ENCODE data around the gene MTHFR. TPM values are rescaled to one million over a fixed set of nuclear protein-coding genes. Genes with fewer than 3 reads are reported as not detected.

MTHFR gene
- total RNA-seq (2022) (27.8 and 28.6 TPM in 2 replicates), Bru-seq, nascent RNA (percentile 63 among the genes with signal in this experiment), BruChase-seq, experiment 1, labeled RNA remaining after a 2-hour chase (percentile 68 among the genes with signal in this experiment), BruChase-seq, experiment 2, labeled RNA remaining after a 6-hour chase (percentile 76 among the genes with signal in this experiment)
- long read RNA-seq, partial matches to known transcripts = 1 of 14 reads
- long read RNA-seq, other reads (novel, unspliced or antisense) = 13 of 14 reads

DNA sequence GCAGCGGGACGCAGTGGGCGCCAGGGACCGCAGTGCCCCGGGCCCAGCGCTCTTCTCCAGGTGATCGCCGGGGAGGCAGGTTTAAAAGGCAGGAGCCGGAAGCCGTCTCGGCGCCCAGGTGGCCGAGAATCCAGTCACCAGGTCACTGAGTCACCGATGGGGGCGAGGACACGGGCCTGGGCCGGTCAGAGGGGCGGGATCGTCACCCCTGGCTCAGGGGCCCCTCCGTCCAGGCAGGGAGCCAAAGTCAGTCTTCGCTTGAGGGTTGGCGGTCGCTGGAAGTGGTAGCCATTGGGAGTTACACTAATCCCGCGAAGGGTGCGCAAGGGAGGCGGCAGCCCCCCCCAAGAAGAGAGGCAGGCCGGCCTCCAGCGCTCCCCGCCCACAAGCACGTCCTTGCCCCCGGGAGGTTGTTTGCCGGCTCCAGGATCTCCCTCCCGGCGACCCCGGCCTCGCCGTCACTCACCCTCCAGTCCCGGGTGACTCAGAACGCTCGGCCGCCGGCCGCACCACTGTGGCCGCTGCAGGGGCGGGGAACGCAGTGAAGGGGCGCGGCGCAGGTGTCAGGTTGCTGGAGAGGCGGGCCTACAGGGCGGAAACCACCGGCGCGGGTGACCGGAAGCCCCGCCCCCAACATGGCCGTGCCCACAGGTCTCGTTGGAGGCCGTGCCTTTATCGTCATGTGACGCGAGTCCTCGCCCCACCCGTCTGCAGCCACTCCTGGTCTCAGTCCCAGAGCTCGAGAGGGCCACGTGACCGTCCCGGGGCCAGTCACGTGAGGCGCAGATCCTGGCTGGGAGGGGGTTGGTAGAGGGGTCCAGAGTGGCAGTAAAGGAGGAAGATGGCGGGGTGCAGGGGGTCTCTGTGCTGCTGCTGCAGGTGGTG is at the start of gene MTHFR, which contains the start of gene CLCN6:
MTHFR (minus strand) TSS at position 543 of the 885 bp plus-strand sequence. CDS start 2,848 bp downstream, outside the sequence.
CLCN6 (plus strand) TSS at position 770 of the 885 bp plus-strand sequence; CDS start at position 842, 72 bp downstream.
- Mint-ChIP-seq H3K27ac (ENCODE audit: unreplicated experiment) (peak within 1 kb of the TSS; percentile 94), H3K36me3 (ENCODE audit: insufficient read depth, unreplicated experiment) (peaks cover 35% of the 10 kb centered on the region), H3K9me3 (ENCODE audit: unreplicated experiment) (no peaks in the 10 kb centered on the region), H3K4me1 (ENCODE audit: low read depth, unreplicated experiment) (no peaks in the 10 kb centered on the region), H3K27me3 (ENCODE audit: insufficient read depth, unreplicated experiment) (no peaks in the 10 kb centered on the region), H3K4me3 (ENCODE audit: unreplicated experiment) (peak within 1 kb of the TSS; percentile 96)
- ChIA-PET POLR2A (interaction anchor here (0.6 to 1.8 kb wide), 5 partner anchors 12 to 104 kb away, joined by 3 to 31 read pairs (median 5); no protein-coding TSS in a partner anchor), CTCF (interaction anchor here (0.5 to 1.5 kb wide), 4 partner anchors 31 to 161 kb away, joined by 3 to 5 read pairs (median 4); no protein-coding TSS in a partner anchor)
- Histone ChIP-seq H3K4me1 (peaks cover 21% of the 10 kb centered on the region), H3K9me3 (no peaks in the 10 kb centered on the region), H3K27me3 (replicated peaks; ENCODE audit: control insufficient read depth, insufficient read depth, low read length) (no peaks in the 10 kb centered on the region), H3K4me3 (ENCODE audit: low read depth, low read length) (peak within 1 kb of the TSS; percentile 93), H3K36me3 (ENCODE audit: control insufficient read depth, insufficient read depth, low read length) (peaks cover 4% of the 10 kb centered on the region)
- TF ChIP-seq, protein P1, sequence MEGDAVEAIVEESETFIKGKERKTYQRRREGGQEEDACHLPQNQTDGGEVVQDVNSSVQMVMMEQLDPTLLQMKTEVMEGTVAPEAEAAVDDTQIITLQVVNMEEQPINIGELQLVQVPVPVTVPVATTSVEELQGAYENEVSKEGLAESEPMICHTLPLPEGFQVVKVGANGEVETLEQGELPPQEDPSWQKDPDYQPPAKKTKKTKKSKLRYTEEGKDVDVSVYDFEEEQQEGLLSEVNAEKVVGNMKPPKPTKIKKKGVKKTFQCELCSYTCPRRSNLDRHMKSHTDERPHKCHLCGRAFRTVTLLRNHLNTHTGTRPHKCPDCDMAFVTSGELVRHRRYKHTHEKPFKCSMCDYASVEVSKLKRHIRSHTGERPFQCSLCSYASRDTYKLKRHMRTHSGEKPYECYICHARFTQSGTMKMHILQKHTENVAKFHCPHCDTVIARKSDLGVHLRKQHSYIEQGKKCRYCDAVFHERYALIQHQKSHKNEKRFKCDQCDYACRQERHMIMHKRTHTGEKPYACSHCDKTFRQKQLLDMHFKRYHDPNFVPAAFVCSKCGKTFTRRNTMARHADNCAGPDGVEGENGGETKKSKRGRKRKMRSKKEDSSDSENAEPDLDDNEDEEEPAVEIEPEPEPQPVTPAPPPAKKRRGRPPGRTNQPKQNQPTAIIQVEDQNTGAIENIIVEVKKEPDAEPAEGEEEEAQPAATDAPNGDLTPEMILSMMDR (IDR thresholded peaks at IDR 0.05; ENCODE audit: insufficient read depth in 1 of 2, low read depth in 1 of 2, low read length in 1 of 2, severe bottlenecking in 1 of 2, unreplicated experiment in 1 of 2) = no peak
- intact Hi-C loops (cut with micrococcal nuclease; ENCODE audit: unreplicated experiment) = loop anchor here (1.0 to 10.0 kb wide), 2 partner anchors 18 to 71 kb away; partner anchors contain the start of gene AGTRAP
- DNase-seq = peak; percentile 99
- no TSS peak for BruUV-seq (replicated peaks)

DNA sequence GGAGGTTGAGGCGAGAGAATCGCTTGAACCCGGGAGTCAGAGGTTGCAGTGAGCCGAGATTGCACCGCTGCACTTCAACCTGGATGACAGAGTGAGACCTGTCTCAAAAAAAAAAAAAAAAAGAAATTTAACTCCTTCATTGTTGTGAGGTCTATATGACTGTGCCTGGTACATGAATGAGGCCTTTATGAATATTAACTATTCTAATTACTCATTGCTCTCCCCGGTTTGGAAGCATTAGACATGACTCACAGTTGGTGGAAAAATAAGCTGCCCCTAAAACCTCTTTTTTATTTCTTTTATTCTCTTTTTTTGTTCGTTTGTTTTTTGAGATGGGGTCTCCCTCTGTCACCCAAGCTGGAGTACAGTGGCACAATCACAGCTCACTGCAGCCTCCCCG is 49.7 kb upstream of the MTHFR start:
- intact Hi-C loops (cut with micrococcal nuclease; ENCODE audit: unreplicated experiment) = no loop called here
- Histone ChIP-seq H3K4me3 (ENCODE audit: low read depth, low read length) (no peak overlapping the region), H3K9me3 (no peaks in the 10 kb centered on the region), H3K27me3 (replicated peaks; ENCODE audit: control insufficient read depth, insufficient read depth, low read length) (no peaks in the 10 kb centered on the region), H3K36me3 (ENCODE audit: control insufficient read depth, insufficient read depth, low read length) (no peaks in the 10 kb centered on the region), H3K4me1 (peaks cover 17% of the 10 kb centered on the region)
- Mint-ChIP-seq H3K27me3 (ENCODE audit: insufficient read depth, unreplicated experiment) (no peaks in the 10 kb centered on the region), H3K36me3 (ENCODE audit: insufficient read depth, unreplicated experiment) (peaks cover 18% of the 10 kb centered on the region), H3K9me3 (ENCODE audit: unreplicated experiment) (peaks cover 10% of the 10 kb centered on the region), H3K4me3 (ENCODE audit: unreplicated experiment) (no peak overlapping the region), H3K4me1 (ENCODE audit: low read depth, unreplicated experiment) (peaks cover 8% of the 10 kb centered on the region), H3K27ac (ENCODE audit: unreplicated experiment) (no peak overlapping the region)
- ChIA-PET CTCF (interaction anchor here (0.6 to 1.3 kb wide), 2 partner anchors 17 to 311 kb away, joined by 3 read pairs; no protein-coding TSS in a partner anchor), POLR2A (no interaction called here)
- DNase-seq = no peak
- BruUV-seq (replicated peaks) = no TSS peak
- TF ChIP-seq, protein P1 (IDR thresholded peaks at IDR 0.05; ENCODE audit: insufficient read depth in 1 of 2, low read depth in 1 of 2, low read length in 1 of 2, severe bottlenecking in 1 of 2, unreplicated experiment in 1 of 2) = no peak

DNA sequence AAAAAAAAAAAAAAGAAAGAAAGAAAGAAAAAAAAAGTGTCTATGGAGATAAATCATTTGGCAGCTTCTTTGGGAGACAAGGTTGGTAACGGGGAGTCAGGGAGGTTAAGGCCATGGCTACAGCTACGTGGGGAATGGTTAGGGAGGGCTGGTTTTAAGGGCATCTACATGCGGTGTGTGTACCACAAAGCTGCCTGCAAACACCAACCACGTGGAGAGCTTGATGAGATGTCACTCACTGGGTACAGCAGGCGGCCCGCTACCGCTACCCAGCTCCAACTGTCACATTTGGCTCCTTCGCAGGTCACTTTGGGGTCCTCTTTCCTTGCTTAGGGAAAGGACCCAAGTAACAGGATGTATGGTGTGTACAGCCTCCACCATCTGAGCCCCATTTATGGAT is 48.8 kb upstream of the MTHFR start:
- DNase-seq = no peak
- Histone ChIP-seq H3K36me3 (ENCODE audit: control insufficient read depth, insufficient read depth, low read length) (no peaks in the 10 kb centered on the region), H3K4me1 (peaks cover 17% of the 10 kb centered on the region), H3K9me3 (no peaks in the 10 kb centered on the region), H3K27me3 (replicated peaks; ENCODE audit: control insufficient read depth, insufficient read depth, low read length) (no peaks in the 10 kb centered on the region), H3K4me3 (ENCODE audit: low read depth, low read length) (no peak overlapping the region)
- ChIA-PET CTCF (interaction anchor here (1.3 kb wide), 1 partner anchor 16 kb away, joined by 3 read pairs; no protein-coding TSS in a partner anchor), POLR2A (no interaction called here)
- BruUV-seq (replicated peaks) = no TSS peak
- Mint-ChIP-seq H3K27me3 (ENCODE audit: insufficient read depth, unreplicated experiment) (no peaks in the 10 kb centered on the region), H3K4me3 (ENCODE audit: unreplicated experiment) (no peak overlapping the region), H3K4me1 (ENCODE audit: low read depth, unreplicated experiment) (peaks cover 7% of the 10 kb centered on the region), H3K36me3 (ENCODE audit: insufficient read depth, unreplicated experiment) (peaks cover 20% of the 10 kb centered on the region), H3K9me3 (ENCODE audit: unreplicated experiment) (peaks cover under 1% of the 10 kb centered on the region), H3K27ac (ENCODE audit: unreplicated experiment) (no peak overlapping the region)
- intact Hi-C loops (cut with micrococcal nuclease; ENCODE audit: unreplicated experiment) = no loop called here
- TF ChIP-seq, protein P1 (IDR thresholded peaks at IDR 0.05; ENCODE audit: insufficient read depth in 1 of 2, low read depth in 1 of 2, low read length in 1 of 2, severe bottlenecking in 1 of 2, unreplicated experiment in 1 of 2) = no peak

Measured in Caco-2 (cell line).